ENCODE measurements around the gene PLA2G2F. TPM values are rescaled to one million over a fixed set of nuclear protein-coding genes. Genes with fewer than 3 reads are reported as not detected.

The PLA2G2F gene
- total RNA-seq, 4 donors from 2014 or later: 0.07 TPM; not detected in 3

GRCh38 chr1:20158358-20159070, 19.4 kb downstream of the PLA2G2F start:
- Histone ChIP-seq H3K27ac (no peak overlapping the region), H3K36me3 (no peaks in the 10 kb centered on the region), H3K4me3 (no peak overlapping the region), H3K9me3 (peaks cover 0 to 7% of the 10 kb centered on the region in 2 donors), H3K27me3 (no peaks in the 10 kb centered on the region), H3K4me1 (no peaks in the 10 kb centered on the region)
- no peak for DNase-seq
- TF ChIP-seq CTCF (IDR thresholded peaks at IDR 0.05) (no peak), POLR2A (IDR thresholded peaks at IDR 0.05) (no peak)
- intact Hi-C loops (cut with DNase I; ENCODE audit: low total_unique reads): no loop called here

- intact Hi-C loops (cut with DNase I; ENCODE audit: low total_unique reads): no loop called here
- Histone ChIP-seq H3K4me3 (no peak overlapping the region), H3K27ac (no peak overlapping the region), H3K9me3 (peaks cover 0 to 7% of the 10 kb centered on the region in 2 donors), H3K36me3 (no peaks in the 10 kb centered on the region), H3K27me3 (no peaks in the 10 kb centered on the region), H3K4me1 (no peaks in the 10 kb centered on the region)
- TF ChIP-seq POLR2A (IDR thresholded peaks at IDR 0.05): no peak
- TF ChIP-seq CTCF (IDR thresholded peaks at IDR 0.05): no peak
- DNase-seq: no peak
These were observed 20.9 kb downstream of the PLA2G2F start for GRCh38 chr1:20160034-20160433.

GRCh38 chr1:20164694-20165202, 25.6 kb downstream of the PLA2G2F start:
- TF ChIP-seq POLR2A (IDR thresholded peaks at IDR 0.05): no peak
- TF ChIP-seq CTCF (IDR thresholded peaks at IDR 0.05): no peak
- DNase-seq: no peak
- intact Hi-C loops (cut with DNase I; ENCODE audit: low total_unique reads): no loop called here
- H3K27me3 ChIP-seq: no peaks in the 10 kb centered on the region
- no peak overlapping the region for H3K27ac ChIP-seq
- no peak overlapping the region for H3K4me3 ChIP-seq
- no peaks in the 10 kb centered on the region for H3K36me3 ChIP-seq
- H3K4me1 ChIP-seq: no peaks in the 10 kb centered on the region
- peaks cover 0 to 7% of the 10 kb centered on the region in 2 donors for H3K9me3 ChIP-seq

- Histone ChIP-seq H3K27ac (no peak overlapping the region), H3K9me3 (peaks cover 0 to 6% of the 10 kb centered on the region in 2 donors), H3K4me3 (no peak overlapping the region), H3K27me3 (no peaks in the 10 kb centered on the region), H3K4me1 (no peaks in the 10 kb centered on the region), H3K36me3 (no peaks in the 10 kb centered on the region)
- DNase-seq: no peak
- intact Hi-C loops (cut with DNase I; ENCODE audit: low total_unique reads): no loop called here
- TF ChIP-seq POLR2A (IDR thresholded peaks at IDR 0.05) (no peak), CTCF (IDR thresholded peaks at IDR 0.05) (no peak)
These were observed 26.4 kb downstream of the PLA2G2F start for GRCh38 chr1:20165522-20165951.

GRCh38 chr1:20166051-20166450, 26.9 kb downstream of the PLA2G2F start:
- peak; percentile 24 for DNase-seq
- Histone ChIP-seq H3K27me3 (no peaks in the 10 kb centered on the region), H3K4me3 (no peak overlapping the region), H3K27ac (no peak overlapping the region), H3K9me3 (peaks cover 0 to 3% of the 10 kb centered on the region in 2 donors), H3K36me3 (no peaks in the 10 kb centered on the region), H3K4me1 (no peaks in the 10 kb centered on the region)
- intact Hi-C loops (cut with DNase I; ENCODE audit: low total_unique reads): no loop called here
- TF ChIP-seq CTCF (IDR thresholded peaks at IDR 0.05) (no peak), POLR2A (IDR thresholded peaks at IDR 0.05) (no peak)

Measured in uterus (tissue), 4 donors.